ENCODE measurements around the gene DTNB.

DTNB gene

DNA sequence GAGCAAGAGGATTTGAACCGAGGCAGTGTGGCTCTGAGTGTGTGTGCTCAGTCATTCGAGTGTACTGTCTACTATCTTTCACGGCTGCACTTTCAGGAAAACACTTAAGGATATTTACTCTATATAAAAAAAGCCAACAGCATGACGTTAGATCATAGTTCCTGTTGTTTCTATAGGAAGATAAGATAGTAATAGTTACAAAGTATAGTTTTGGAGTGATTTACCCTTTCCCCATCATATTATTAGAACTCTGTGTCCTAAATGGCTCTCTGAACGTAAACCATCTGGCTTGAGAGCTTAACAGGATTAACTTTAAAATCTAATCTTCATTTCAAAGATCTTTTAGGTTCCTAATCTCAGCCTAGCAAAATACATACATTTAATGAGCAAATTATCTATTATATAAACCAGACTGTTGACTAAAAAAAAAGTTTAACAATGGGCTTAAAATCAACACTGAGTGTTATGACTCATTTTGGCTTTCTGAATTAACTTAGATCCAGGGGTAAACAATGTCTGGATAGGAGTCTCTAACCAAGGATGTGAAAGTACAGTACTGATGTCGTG lies 181.3 kb downstream of the DTNB start:
- TF ChIP-seq FOXP2 (optimal IDR thresholded peaks at IDR 0.05; ENCODE audit: borderline replicate concordance, extremely low read depth, extremely low read length, insufficient read depth): no peak
- no peak for TF ChIP-seq SIN3A (IDR thresholded peaks at IDR 0.05; ENCODE audit: borderline replicate concordance, insufficient read depth, low read length)
- TF ChIP-seq POLR2AphosphoS5 (IDR thresholded peaks at IDR 0.05; ENCODE audit: low read depth, low read length): no peak
- TF ChIP-seq, protein P1, sequence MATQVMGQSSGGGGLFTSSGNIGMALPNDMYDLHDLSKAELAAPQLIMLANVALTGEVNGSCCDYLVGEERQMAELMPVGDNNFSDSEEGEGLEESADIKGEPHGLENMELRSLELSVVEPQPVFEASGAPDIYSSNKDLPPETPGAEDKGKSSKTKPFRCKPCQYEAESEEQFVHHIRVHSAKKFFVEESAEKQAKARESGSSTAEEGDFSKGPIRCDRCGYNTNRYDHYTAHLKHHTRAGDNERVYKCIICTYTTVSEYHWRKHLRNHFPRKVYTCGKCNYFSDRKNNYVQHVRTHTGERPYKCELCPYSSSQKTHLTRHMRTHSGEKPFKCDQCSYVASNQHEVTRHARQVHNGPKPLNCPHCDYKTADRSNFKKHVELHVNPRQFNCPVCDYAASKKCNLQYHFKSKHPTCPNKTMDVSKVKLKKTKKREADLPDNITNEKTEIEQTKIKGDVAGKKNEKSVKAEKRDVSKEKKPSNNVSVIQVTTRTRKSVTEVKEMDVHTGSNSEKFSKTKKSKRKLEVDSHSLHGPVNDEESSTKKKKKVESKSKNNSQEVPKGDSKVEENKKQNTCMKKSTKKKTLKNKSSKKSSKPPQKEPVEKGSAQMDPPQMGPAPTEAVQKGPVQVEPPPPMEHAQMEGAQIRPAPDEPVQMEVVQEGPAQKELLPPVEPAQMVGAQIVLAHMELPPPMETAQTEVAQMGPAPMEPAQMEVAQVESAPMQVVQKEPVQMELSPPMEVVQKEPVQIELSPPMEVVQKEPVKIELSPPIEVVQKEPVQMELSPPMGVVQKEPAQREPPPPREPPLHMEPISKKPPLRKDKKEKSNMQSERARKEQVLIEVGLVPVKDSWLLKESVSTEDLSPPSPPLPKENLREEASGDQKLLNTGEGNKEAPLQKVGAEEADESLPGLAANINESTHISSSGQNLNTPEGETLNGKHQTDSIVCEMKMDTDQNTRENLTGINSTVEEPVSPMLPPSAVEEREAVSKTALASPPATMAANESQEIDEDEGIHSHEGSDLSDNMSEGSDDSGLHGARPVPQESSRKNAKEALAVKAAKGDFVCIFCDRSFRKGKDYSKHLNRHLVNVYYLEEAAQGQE (IDR thresholded peaks at IDR 0.05; ENCODE audit: insufficient read depth in 1 of 2, low read depth in 2 of 2, low read length in 2 of 2): no peak
- no peak for TF ChIP-seq TAF1 (IDR thresholded peaks at IDR 0.05; ENCODE audit: borderline replicate concordance, insufficient read depth, low read length)

DNA sequence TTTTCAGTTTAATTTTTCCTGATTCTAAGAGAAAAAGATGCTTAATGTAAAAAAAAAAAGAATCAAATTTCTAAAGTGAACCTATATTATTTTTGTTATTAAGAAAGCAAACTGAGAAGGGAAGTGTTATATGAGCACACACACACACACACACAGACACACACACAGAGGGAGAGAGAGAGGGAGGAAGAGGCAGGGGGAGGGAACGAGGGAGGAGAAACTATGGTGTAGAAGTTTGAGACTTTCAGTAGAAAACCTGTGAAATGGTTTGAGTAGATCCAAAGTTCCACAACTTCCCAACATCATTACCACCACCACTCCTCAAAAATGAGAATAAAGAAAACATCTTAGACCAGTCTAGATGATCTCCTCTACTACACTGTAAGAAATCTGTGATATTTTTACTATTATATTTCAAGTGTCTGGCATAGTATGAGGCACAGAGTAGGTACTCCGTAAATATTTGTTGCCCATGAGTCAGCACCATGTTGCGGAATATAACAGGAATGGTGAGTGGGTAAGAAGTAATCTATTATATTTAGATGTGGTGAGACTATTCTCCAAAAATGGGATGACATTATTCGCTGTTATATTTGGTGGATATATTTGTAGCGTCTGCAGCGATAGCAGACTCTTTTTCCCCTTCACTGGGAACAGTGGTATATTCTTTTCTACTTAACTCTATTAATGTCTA lies 182.2 kb downstream of the DTNB start:
- no peak for TF ChIP-seq TAF1 (IDR thresholded peaks at IDR 0.05; ENCODE audit: borderline replicate concordance, insufficient read depth, low read length)
- no peak for TF ChIP-seq FOXP2 (optimal IDR thresholded peaks at IDR 0.05; ENCODE audit: borderline replicate concordance, extremely low read depth, extremely low read length, insufficient read depth)
- no peak for TF ChIP-seq SIN3A (IDR thresholded peaks at IDR 0.05; ENCODE audit: borderline replicate concordance, insufficient read depth, low read length)
- TF ChIP-seq, protein P1 (IDR thresholded peaks at IDR 0.05; ENCODE audit: insufficient read depth in 1 of 2, low read depth in 2 of 2, low read length in 2 of 2): no peak
- TF ChIP-seq POLR2AphosphoS5 (IDR thresholded peaks at IDR 0.05; ENCODE audit: low read depth, low read length): no peak

DNA sequence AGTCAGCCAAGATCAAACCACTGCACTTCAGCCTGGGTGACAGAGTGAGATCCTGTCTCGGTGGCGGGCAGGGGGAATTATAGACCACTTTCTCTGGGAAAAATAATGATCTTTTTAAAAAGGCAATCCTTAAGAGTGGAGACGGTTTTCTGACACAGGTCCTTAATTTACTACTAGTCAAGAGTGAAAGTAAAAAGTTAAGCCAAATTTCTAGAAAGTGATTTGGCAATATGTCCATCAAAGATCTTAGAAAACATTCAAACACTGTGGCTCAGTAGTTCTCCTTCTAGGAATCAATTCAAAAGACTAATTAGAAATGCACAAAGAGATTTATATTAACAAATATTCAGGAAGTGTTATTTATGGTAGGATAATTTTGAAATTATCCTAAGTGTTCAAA lies 183.2 kb downstream of the DTNB start:
- TF ChIP-seq TAF1 (IDR thresholded peaks at IDR 0.05; ENCODE audit: borderline replicate concordance, insufficient read depth, low read length) (no peak), FOXP2 (optimal IDR thresholded peaks at IDR 0.05; ENCODE audit: borderline replicate concordance, extremely low read depth, extremely low read length, insufficient read depth) (no peak), POLR2AphosphoS5 (IDR thresholded peaks at IDR 0.05; ENCODE audit: low read depth, low read length) (no peak), SIN3A (IDR thresholded peaks at IDR 0.05; ENCODE audit: borderline replicate concordance, insufficient read depth, low read length) (no peak)
- TF ChIP-seq, protein P1 (IDR thresholded peaks at IDR 0.05; ENCODE audit: insufficient read depth in 1 of 2, low read depth in 2 of 2, low read length in 2 of 2): no peak

DNA sequence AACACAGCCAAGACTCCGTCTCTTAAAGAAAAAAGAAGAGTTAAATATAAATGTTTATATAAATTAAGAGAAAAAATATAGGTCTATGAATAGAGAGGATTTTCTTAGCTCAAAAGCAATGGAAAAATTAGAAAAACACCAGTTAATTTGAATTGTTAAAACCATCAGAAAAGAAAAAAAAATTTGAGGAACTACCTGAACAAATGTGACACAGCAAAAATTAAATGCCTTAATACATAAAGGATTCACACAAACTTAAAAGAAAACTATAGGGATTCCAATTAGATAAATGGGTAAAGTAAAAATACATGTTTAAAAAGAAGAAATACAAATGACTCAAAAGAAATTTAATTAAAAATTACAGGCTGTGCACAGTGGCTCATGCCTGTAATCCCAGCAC lies 183.7 kb downstream of the DTNB start:
- TF ChIP-seq SIN3A (IDR thresholded peaks at IDR 0.05; ENCODE audit: borderline replicate concordance, insufficient read depth, low read length) (no peak), TAF1 (IDR thresholded peaks at IDR 0.05; ENCODE audit: borderline replicate concordance, insufficient read depth, low read length) (no peak), POLR2AphosphoS5 (IDR thresholded peaks at IDR 0.05; ENCODE audit: low read depth, low read length) (no peak), FOXP2 (optimal IDR thresholded peaks at IDR 0.05; ENCODE audit: borderline replicate concordance, extremely low read depth, extremely low read length, insufficient read depth) (no peak)
- TF ChIP-seq, protein P1 (IDR thresholded peaks at IDR 0.05; ENCODE audit: insufficient read depth in 1 of 2, low read depth in 2 of 2, low read length in 2 of 2): no peak

Data from PFSK-1 (cell line).